ENCODE measurements around the gene YY1. TPM values are rescaled to one million over a fixed set of nuclear protein-coding genes. Genes with fewer than 3 reads are reported as not detected.
A peak's percentile ranks its signal among the peaks of the same experiment; 100 is the strongest.

YY1 gene
- total RNA-seq, 1 experiment from 2014 or later: 83.1 TPM

DNA sequence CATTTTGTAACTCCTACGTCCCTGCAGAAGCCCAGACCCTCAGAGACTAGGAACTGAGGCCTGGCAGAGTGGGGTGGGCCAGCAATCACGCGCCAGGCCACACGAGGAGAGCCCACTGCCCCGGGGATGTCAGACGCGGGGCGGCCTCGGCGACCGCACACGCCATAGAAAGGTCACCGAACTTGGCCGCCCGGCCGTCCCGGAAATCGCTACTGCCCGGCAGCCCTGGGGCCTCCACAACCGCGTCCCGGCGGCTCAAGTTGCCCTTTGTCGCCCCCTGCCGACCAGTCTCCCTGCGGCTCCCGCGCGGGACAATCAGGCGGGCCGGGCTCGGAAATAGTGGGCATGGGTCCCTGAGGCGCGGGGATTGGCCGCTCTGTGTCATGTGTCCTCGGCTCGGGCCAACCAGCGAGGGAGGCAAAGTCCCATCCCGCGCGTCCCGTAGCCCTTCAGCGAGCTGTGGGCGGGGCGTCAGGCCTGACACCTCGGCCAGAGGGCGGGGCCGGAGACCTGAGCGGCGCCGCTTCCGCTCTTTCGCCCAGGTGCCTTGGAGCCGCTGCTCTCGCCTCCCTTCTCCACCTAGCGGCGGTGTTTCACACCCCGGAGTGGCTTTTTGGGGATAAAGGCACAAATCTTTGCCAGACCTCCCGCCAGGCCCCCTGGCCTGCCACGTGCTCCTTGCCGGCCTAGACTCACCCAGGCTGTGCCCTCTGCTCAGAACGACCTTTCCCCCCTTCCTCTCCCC lies 46.1 kb upstream of the YY1 start (continued):
- TF ChIP-seq, protein P1, sequence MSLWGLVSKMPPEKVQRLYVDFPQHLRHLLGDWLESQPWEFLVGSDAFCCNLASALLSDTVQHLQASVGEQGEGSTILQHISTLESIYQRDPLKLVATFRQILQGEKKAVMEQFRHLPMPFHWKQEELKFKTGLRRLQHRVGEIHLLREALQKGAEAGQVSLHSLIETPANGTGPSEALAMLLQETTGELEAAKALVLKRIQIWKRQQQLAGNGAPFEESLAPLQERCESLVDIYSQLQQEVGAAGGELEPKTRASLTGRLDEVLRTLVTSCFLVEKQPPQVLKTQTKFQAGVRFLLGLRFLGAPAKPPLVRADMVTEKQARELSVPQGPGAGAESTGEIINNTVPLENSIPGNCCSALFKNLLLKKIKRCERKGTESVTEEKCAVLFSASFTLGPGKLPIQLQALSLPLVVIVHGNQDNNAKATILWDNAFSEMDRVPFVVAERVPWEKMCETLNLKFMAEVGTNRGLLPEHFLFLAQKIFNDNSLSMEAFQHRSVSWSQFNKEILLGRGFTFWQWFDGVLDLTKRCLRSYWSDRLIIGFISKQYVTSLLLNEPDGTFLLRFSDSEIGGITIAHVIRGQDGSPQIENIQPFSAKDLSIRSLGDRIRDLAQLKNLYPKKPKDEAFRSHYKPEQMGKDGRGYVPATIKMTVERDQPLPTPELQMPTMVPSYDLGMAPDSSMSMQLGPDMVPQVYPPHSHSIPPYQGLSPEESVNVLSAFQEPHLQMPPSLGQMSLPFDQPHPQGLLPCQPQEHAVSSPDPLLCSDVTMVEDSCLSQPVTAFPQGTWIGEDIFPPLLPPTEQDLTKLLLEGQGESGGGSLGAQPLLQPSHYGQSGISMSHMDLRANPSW (CRISPR knock-in tag; conservative IDR thresholded peaks at IDR 0.05; ENCODE audit: low read depth): no peak
- TF ChIP-seq TEAD1 (CRISPR knock-in tag; IDR thresholded peaks at IDR 0.05) (0 out of 2 replicates have a peak, but pooled peaks have one; percentile 35), ZNF121 (CRISPR knock-in tag; IDR thresholded peaks at IDR 0.05) (peak; percentile 89), SMAD4 (CRISPR knock-in tag; IDR thresholded peaks at IDR 0.05) (no peak), PRRX2 (CRISPR knock-in tag; IDR thresholded peaks at IDR 0.05) (0 out of 2 replicates have a peak, but pooled peaks have one; percentile 30), RELA (CRISPR knock-in tag; IDR thresholded peaks at IDR 0.05; ENCODE audit: borderline replicate concordance) (no peak), EMX1 (CRISPR knock-in tag; IDR thresholded peaks at IDR 0.05) (0 out of 2 replicates have a peak, but pooled peaks have one; percentile 67), ATF1 (CRISPR knock-in tag; IDR thresholded peaks at IDR 0.05) (no peak), ZBTB21 (CRISPR knock-in tag; IDR thresholded peaks at IDR 0.05; ENCODE audit: borderline replicate concordance) (no peak), ZNF138 (CRISPR knock-in tag; conservative IDR thresholded peaks at IDR 0.05) (no peak), ETV6 (CRISPR knock-in tag; IDR thresholded peaks at IDR 0.05) (no peak), ELF4 (CRISPR knock-in tag; IDR thresholded peaks at IDR 0.05; ENCODE audit: low read depth) (no peak), ZNF396 (CRISPR knock-in tag; IDR thresholded peaks at IDR 0.05; ENCODE audit: borderline replicate concordance) (no peak), ZNF416 (CRISPR knock-in tag; IDR thresholded peaks at IDR 0.05) (no peak), NFE2L1 (CRISPR knock-in tag; IDR thresholded peaks at IDR 0.05) (peak; percentile 62; the same call in 1 of the 2 replicates)
- TF ChIP-seq, protein P2, sequence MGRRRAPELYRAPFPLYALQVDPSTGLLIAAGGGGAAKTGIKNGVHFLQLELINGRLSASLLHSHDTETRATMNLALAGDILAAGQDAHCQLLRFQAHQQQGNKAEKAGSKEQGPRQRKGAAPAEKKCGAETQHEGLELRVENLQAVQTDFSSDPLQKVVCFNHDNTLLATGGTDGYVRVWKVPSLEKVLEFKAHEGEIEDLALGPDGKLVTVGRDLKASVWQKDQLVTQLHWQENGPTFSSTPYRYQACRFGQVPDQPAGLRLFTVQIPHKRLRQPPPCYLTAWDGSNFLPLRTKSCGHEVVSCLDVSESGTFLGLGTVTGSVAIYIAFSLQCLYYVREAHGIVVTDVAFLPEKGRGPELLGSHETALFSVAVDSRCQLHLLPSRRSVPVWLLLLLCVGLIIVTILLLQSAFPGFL (CRISPR knock-in tag; IDR thresholded peaks at IDR 0.05; ENCODE audit: borderline replicate concordance): no peak
- TF ChIP-seq, protein P3, sequence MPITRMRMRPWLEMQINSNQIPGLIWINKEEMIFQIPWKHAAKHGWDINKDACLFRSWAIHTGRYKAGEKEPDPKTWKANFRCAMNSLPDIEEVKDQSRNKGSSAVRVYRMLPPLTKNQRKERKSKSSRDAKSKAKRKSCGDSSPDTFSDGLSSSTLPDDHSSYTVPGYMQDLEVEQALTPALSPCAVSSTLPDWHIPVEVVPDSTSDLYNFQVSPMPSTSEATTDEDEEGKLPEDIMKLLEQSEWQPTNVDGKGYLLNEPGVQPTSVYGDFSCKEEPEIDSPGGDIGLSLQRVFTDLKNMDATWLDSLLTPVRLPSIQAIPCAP (CRISPR knock-in tag; IDR thresholded peaks at IDR 0.05): no peak
- TF ChIP-seq, protein P4, sequence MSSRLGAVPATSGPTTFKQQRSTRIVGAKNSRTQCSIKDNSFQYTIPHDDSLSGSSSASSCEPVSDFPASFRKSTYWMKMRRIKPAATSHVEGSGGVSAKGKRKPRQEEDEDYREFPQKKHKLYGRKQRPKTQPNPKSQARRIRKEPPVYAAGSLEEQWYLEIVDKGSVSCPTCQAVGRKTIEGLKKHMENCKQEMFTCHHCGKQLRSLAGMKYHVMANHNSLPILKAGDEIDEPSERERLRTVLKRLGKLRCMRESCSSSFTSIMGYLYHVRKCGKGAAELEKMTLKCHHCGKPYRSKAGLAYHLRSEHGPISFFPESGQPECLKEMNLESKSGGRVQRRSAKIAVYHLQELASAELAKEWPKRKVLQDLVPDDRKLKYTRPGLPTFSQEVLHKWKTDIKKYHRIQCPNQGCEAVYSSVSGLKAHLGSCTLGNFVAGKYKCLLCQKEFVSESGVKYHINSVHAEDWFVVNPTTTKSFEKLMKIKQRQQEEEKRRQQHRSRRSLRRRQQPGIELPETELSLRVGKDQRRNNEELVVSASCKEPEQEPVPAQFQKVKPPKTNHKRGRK (CRISPR knock-in tag; IDR thresholded peaks at IDR 0.05; ENCODE audit: borderline replicate concordance): no peak
- TF ChIP-seq, protein P5, sequence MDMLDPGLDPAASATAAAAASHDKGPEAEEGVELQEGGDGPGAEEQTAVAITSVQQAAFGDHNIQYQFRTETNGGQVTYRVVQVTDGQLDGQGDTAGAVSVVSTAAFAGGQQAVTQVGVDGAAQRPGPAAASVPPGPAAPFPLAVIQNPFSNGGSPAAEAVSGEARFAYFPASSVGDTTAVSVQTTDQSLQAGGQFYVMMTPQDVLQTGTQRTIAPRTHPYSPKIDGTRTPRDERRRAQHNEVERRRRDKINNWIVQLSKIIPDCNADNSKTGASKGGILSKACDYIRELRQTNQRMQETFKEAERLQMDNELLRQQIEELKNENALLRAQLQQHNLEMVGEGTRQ (CRISPR knock-in tag; IDR thresholded peaks at IDR 0.05): peak; percentile 97
- TF ChIP-seq, protein P6, sequence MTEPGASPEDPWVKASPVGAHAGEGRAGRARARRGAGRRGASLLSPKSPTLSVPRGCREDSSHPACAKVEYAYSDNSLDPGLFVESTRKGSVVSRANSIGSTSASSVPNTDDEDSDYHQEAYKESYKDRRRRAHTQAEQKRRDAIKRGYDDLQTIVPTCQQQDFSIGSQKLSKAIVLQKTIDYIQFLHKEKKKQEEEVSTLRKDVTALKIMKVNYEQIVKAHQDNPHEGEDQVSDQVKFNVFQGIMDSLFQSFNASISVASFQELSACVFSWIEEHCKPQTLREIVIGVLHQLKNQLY (CRISPR knock-in tag; IDR thresholded peaks at IDR 0.05): no peak
- TF ChIP-seq, protein P7, sequence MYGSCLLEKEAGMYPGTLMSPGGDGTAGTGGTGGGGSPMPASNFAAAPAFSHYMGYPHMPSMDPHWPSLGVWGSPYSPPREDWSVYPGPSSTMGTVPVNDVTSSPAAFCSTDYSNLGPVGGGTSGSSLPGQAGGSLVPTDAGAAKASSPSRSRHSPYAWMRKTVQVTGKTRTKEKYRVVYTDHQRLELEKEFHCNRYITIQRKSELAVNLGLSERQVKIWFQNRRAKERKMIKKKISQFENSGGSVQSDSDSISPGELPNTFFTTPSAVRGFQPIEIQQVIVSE (CRISPR knock-in tag; IDR thresholded peaks at IDR 0.05; ENCODE audit: borderline replicate concordance): no peak
- TF ChIP-seq, protein P8, sequence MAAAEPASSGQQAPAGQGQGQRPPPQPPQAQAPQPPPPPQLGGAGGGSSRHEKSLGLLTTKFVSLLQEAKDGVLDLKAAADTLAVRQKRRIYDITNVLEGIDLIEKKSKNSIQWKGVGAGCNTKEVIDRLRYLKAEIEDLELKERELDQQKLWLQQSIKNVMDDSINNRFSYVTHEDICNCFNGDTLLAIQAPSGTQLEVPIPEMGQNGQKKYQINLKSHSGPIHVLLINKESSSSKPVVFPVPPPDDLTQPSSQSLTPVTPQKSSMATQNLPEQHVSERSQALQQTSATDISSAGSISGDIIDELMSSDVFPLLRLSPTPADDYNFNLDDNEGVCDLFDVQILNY (CRISPR knock-in tag; IDR thresholded peaks at IDR 0.05): peak; percentile 90
- TF ChIP-seq, protein P9, sequence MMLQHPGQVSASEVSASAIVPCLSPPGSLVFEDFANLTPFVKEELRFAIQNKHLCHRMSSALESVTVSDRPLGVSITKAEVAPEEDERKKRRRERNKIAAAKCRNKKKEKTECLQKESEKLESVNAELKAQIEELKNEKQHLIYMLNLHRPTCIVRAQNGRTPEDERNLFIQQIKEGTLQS (CRISPR knock-in tag; conservative IDR thresholded peaks at IDR 0.05): no peak
- TF ChIP-seq, protein P10, sequence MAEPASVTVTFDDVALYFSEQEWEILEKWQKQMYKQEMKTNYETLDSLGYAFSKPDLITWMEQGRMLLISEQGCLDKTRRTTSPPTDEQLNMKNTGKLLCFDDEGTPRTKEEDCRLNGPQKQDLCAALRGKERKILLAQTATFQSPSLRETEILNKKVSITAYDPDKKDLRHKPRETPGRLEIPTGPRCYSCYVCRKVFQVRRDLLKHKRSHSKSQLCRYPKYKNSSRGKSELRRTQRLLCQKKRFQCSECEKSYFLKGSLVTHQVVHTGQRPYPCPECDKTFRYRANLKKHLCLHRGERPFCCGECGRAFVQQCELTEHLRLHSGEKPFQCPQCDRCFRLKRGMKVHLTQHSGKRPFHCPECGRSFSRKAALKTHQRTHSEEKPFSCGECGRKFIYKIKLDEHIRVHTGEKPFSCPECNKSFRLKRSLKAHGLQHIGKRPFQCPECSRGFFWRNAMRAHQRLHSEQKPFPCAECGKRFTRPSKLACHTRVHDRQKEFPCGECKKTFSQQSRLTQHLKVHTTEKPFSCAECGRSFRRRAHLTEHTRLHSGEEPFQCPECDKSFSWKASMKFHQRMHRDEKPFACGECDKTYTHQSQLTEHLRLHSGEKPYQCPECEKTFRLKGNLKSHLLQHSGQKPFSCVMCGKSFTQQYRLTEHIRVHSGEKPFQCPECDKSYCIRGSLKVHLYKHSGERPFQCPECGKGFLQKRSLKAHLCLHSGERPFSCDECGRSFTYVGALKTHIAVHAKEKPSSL (CRISPR knock-in tag; conservative IDR thresholded peaks at IDR 0.05): no peak
